T-helper 2 cell treated with Interferon-gamma antibody and Interleukin-4, amounts not matched to agents 100 ng/mL and 5 ng/mL, for 36 hours (primary cell): ENCODE results near the gene SLC52A3. TPM values are rescaled to one million over a fixed set of nuclear protein-coding genes. Genes with fewer than 3 reads are reported as not detected.
"Not testable (repeated sequence)": the region's sequence is repeated elsewhere in the genome, so short reads cannot be mapped to it uniquely, and the experiment has no call there.

Source experiments
- intact Hi-C: fragments of 100-400 bp; cut with micrococcal nuclease; formaldehyde crosslinking; loops from one replicate; pipeline ENCODE4 v1.15.1; 2023
- total RNA-seq: library from RNA; stranded (reverse); gene quantifications from 2 replicates; pipeline ENCODE4 v1.2.3, GENCODE V29; 2022

Gene SLC52A3
- not detected in 2 replicates for total RNA-seq

DNA sequence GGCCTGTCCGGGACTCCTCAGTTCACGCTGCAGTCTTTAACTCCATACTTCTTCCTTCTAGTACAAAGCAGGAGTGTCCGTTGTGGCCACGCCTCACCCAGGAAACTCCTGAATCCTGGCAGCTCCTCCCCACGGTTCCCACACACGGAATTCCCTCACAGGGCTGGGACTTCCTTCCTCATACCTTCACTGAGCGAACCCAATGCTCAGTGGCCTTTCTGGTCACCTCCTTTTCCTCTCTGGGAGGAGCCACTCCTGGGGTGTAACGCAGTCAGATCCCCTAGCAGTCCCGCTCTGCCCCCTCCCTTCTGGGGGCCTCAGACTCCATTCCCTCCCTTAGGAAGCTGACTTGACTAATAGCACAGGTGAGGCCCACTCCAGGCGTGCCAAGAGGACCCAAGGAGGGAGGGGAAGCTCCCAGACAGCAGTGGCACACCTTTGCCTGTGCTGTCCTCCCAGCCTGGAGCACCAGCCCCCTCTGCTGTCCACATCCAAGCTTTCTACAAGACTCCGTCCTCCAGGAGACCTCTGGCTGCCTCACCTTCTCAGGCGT lies at the start of gene SLC52A3:
Gene SLC52A3 (minus strand): TSS at position 75 of the 553 bp plus-strand sequence. CDS start 2,726 bp downstream, outside the sequence.
- intact Hi-C loops: no loop called here

DNA sequence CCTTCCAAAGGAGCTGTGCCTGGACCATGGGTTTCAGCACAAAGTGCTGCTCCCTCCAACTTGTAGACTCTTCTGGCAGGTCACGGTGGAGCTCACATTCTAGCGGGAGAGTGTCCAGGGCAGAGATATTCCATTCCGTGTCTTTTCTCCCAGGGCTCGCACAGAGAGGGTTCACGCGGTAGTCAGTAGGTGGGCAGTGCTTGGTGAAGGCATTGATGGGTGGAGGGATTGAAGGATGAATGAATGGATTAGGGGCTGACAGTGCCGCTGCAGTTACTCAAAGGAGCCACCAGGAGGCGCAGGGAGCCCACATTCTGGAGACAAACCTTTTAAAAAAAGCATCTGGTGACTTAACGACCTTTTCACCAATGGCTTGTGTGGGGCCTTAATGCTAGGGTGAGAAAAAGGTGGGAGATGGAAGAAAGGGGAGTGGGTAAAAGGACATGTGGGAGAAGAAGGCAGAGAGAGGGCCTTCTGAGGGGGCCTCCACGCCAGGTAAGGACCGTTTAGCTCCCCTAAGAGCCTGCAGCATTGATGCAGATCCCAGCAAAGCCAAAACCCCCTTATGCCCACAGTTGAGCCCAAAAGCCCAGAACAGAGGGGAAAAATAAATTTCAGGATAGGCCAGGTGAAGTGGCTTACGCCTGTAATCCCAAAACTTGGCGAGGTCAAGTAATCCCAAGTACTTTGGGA lies 47.8 kb upstream of the SLC52A3 start:
- intact Hi-C loops: loop anchor here (1.0 to 5.0 kb wide), 5 partner anchors 71 to 397 kb away; no protein-coding TSS in a partner anchor

DNA sequence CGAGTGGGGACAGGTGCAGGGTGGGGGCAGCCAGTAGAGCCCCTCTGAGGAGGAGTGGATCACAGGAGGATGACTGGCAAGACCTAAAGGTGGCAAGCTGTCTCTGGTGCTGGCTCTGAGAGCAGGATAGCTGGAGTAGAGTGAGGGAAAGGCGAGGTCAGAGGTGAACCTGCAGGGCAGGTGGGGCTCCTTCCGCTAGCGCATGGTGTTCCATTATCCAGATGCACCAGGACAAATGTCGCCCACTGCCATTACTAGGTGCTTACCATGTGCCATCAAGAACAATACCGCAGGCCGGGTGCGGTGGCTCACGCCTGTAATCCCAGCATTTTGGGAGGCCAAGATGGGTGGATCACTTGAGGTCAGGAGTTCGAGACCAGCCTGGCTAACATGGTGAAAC lies 46.9 kb upstream of the SLC52A3 start:
- intact Hi-C loops: loop anchor here (5.0 kb wide), 1 partner anchor 157 kb away; no protein-coding TSS in a partner anchor

DNA sequence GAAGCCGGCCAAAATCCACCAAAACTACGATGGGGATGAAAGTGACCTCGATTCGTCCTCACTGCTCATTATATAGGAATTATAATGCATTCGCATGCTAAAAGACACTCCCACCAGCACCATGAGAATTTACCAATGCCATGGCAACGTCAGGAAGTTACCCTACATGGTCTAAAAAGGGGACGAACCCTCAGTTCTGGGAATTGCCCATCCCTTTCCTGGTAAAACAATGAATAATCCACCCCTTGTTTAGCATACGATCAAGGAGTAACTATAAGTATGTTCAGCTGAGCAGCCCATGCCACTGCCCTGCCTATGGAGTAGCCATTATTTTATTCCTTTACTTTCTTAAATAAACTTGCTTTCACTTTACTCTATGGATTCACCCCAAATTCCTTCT lies 45.1 kb upstream of the SLC52A3 start:
- intact Hi-C loops: no loop called here

DNA sequence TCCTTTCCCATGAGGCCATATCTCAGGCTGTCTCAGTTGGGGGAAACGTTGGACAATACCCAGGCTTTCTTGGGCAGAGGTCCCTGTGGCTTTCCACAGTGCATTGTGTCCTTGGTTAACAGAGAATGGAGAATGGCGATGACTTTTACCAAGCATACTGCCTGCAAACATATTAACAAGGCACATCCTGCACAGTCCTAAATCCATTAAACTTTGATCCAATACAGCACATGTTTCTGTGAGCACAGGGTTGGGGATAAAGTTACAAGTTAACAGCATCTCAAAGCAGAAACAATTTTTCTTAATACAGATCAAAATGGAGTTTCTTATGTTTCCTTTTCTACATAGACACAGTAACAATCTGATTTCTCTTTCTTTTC lies 44.1 kb upstream of the SLC52A3 start:
- intact Hi-C loops: not testable (repeated sequence)

DNA sequence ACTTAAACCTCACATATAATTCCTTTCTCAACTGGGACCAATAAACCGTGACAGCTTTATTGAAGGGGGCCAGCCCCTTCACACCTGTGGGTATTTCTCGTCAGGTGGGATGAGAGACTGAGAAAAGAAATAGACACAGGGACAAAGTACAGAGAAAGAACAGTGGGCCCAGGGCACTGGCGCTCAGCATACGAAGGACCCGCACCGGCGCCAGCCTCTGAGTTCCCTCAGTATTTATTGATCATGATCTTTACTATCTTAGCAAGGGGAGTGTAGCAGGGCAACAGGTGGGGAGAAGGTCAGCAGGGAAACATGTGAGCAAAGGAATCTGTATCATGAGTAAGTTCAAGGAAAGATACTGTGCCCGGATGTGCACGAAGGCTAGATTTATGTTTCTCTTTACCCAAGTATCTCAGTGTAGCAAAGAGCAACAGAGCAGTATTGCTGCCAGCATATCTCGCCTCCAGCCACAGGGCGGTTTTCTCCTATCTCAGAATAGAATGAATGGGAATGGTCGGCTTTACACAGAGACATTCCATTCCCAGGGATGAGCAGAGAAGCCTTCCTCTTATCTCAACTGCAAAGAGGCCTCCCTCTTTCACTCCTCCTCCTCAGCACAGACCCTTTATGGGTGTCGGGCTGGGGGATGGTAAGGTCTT lies 43.6 kb upstream of the SLC52A3 start:
- intact Hi-C loops: not testable (repeated sequence)

DNA sequence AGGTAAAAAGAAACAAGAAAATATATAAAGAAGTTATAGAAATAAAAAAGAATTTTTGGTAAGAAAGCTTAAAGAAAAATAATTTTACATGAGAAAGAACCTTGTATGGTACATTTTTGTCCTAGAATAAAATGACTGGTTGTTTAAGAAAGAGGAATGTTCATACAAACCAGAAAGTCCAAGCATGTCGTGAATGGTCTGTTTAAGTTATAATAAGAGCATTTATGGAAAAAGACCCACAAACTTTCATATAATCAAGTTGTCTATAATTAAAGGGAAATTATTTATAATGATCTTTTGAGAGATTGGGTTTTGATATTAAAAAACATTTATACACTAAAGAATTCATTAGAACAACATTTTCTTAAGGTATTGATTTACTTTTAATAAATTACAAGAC lies 37.4 kb upstream of the SLC52A3 start:
- intact Hi-C loops: no loop called here

DNA sequence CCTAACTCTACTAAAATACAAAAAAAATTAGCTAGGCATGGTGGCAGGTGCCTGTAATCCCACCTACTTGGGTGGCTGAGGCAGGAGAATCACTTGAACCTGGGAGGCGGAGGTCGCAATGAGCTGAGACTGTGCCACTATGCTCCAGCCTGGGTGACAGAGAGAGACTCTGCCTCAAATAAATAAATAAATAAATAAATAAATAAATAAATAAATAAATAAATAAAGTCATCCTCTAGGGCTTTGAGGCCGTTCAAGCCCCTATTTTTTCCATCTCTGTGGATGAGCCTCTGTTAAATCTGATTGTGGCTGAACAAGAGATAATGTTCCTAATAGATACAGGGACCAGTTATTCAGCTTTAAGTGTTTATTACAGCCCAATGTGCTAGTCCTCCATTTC lies 33.4 kb upstream of the SLC52A3 start:
- intact Hi-C loops: no loop called here

DNA sequence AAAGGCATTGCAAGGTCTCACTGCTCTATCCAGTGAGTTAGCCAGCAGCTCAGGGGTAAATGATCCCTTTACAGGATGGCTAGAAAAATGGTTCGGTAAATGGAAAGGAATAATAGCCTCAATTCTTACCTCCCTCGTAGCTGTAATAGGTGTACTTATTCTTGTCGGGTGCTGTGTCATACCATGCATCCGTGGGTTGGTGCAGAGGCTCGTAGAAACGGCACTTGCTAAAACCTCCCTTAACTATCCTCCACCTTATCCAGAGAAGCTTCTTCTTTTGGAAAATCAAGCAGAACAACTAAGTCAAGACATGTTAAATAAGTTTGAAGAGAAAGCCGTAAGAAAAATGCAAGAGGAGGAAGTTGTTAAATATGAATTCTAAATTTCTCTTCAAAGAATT lies 31.7 kb upstream of the SLC52A3 start:
- intact Hi-C loops: not testable (repeated sequence)

DNA sequence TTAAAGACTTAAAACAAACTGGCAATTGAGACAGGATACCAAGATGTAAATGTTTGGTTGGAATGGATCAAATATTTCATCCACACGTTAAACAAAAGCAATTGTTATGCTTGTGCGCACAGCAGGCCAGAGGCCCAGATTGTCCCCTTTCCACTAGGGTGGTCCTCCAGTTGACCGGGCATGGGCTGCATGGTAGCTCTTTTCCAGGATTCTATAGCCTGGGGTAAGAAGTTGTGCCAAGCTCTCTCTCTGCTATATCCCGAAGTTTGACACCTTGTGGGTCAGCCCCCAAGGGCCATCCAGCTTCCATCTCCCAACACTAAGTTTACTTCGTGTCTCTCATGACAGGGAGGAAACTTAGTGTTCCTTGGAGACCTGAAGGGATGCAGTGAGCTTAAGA lies 30.4 kb upstream of the SLC52A3 start:
- intact Hi-C loops: not testable (repeated sequence)

DNA sequence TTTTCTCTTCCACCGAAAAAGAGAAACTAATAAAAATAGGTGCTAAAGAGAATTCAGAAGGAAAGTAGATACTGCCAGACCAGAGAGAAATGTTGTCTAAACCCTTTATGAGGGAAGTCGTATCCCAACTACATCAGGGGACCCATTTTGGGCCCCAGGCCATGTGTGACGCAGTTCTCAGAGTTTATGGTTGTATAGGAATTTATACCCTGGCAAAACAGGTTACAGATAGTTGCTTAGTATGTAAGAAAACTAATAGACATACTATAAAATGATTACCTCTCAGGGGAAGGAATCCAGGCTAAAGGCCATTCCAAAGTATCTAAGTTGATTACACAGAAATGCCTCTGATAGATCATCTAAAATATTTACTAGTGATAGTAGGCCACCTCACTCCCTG lies 28.6 kb upstream of the SLC52A3 start:
- intact Hi-C loops: no loop called here

DNA sequence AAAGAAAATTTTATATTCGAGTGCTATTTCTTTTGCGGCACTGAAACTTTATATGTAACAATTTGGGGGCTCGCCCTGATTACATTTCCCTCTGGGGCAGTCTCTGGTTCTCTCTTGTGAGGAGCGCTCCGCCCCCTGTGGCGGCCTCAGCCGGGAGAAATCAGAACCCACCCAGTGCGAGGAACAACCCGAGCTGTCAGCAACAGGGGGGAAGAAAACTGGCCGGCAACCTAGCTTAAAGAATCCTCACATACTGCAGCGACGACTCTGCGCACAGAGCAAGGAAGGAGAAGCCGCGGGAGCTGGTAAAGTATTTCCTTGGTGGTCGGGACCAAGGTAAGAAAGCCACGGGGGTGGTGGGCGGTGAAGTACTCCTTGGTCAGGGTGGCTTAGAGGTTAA lies 23.9 kb upstream of the SLC52A3 start:
- intact Hi-C loops: no loop called here

DNA sequence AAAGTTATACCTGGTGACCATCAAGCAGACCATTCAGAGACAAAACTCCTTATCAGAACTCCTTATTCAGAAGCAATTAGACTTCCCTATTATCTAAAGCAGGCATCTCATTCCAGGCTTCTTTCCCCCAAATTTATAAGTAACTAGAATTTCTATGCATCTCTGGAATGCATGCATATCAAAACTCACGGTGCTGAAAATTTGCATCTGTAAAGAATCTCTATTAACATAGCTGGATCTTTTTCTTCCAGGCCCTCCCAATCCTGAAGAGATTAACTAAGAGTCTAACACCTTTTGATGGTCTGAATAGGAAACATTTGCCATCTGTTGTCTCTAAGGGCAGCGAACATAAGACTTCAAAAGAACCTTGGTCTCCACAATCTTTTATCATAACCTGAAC lies 22.8 kb upstream of the SLC52A3 start:
- intact Hi-C loops: no loop called here

DNA sequence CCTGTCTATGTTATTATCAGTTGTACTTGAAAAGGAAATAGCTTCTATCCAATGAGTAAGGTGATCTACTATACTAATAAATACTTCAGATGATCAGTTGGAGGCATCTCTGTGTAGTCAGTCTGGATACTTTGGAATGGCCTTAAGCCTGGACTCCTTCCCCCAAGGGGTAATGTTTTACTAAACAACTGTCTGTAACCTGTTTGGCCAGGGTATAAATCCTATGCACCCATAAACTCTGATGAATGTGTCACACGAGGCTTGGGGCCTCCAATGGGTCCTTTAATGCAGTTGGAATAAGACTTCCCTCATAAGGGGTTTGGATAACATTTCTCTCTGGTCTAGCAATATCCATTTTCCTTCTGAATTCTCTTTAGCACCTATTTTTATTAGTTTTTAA lies 19.5 kb upstream of the SLC52A3 start:
- intact Hi-C loops: no loop called here

DNA sequence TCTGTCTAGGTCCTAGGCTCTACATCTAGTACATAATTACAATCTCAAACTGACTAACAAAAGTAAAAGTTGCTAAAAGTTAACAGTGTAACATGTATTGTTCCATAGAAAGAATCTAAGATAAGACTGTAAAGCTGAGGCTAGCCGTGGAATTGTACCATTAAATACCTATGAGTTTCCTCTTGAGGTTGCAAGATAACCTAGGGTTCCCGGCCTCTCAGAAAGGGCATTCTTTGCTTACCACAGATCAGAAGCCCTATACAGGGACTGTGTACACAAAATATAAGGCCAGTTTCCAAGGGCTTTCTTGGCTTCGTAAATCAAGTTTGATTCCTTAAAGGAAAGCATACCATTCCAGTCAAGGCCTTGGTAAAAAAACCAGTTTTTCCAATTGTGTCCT lies 11.5 kb upstream of the SLC52A3 start:
- intact Hi-C loops: no loop called here

DNA sequence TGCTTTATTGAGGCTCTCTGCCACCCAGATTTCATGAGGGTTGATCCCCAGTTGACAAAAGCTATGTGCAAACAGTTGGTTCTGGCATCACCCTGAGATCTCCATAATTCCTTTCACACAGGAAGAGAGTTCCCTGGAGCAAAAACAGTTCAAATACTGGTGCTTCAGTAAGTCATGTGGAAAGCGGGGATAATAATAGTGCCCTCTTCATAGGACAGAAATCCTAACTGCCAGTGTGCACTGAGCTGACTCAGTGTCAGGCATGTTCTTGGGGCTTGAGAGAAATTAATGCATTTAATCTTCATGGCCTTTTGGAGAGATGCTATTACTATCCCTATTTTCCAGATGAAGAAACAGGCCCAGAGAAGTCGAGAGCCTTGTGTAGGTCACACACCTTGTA lies 7.9 kb upstream of the SLC52A3 start:
- intact Hi-C loops: no loop called here

DNA sequence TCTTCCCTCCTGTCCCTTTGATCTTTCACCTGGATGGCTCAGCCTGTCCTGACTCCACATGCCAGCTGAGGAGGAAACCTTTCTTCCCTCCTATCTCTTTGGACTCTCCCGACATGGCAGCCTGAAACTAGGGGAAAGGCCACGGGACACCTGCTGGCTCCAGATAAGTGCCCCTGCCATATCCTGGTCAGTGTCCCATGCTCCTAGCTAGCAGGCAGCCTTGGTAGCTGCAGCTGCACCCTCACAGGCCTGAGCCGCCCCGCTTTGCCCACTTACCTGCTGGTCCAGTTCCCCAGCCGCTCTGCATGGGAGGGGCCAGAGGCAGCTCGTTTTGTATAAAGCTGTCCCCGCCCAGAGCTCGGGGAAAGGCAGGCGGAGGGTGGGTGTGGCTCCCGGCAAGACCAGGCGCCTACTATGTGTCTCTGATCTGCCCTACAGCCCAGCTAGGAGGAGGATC lies 7.4 kb upstream of the SLC52A3 start:
- intact Hi-C loops: no loop called here

DNA sequence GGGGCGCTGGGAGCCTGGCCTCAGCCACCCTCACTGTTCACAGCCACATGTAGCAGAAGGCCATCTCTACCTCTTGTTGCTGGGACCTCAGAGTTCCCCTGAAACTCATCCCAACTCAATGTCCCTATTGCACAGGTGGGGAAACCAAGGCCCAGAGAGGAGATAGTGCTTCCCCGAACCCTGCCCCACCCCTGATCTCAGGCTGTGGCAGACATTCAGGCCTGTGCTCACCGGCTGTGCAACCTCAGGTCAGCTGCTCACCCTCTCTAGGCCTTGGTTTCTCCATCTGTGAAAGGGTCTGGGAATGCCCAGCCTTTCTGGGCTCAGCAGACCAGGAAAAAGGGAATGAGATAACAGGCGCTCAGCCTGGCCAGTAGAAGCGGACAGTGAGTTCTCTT lies 6.4 kb upstream of the SLC52A3 start:
- intact Hi-C loops: no loop called here

DNA sequence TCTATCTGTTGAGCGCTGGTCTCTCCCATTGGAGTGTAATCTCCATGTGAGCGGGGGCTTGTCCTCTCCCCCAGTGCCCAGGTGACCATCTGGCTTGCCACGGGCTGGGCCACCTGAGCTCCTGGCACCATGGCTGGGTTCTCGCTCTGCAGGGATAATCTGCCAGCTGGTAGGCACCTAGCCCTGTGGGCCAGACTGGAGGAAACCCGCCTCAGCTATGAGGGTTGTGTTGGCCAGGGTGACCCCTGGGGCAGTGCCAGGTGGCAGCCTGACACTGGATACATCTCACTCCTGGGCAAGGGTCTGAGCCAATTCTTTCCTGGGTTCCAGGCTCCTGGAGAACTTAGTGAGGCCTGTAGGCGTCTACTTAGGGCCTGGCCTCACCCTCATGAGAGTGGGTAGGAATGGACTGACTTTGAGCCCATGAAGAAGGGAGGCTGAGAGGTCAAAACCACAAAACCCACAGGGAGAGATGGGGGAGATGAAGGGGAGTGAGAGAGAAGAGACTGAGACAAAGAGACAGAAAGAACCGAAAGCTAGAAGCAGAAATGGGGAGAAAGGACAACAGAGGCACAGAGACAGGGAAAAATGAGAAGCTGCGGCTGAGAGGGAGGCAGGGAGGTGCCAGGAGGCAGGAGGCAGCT lies 5.8 kb upstream of the SLC52A3 start:
- intact Hi-C loops: no loop called here

DNA sequence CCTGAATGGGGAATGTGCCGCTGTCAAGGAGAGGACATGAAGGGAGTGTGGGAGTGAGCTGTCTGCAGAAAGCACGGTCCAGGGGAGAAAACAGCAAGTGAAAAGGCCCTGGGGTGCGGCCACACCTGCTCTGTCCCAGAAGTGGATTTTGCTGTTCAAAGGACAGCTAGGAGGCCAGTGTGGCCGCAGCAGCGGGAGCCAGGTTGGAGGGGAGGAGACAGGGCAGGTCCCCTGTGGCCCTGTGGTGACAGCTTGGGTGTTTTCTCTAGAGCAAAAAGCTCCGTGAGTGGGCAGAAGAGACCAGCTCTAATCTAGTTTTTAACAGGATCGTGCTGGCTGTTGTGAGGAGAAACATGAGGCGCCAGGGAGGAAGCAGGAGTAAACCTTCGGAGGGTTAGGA lies 4.5 kb upstream of the SLC52A3 start:
- intact Hi-C loops: no loop called here

DNA sequence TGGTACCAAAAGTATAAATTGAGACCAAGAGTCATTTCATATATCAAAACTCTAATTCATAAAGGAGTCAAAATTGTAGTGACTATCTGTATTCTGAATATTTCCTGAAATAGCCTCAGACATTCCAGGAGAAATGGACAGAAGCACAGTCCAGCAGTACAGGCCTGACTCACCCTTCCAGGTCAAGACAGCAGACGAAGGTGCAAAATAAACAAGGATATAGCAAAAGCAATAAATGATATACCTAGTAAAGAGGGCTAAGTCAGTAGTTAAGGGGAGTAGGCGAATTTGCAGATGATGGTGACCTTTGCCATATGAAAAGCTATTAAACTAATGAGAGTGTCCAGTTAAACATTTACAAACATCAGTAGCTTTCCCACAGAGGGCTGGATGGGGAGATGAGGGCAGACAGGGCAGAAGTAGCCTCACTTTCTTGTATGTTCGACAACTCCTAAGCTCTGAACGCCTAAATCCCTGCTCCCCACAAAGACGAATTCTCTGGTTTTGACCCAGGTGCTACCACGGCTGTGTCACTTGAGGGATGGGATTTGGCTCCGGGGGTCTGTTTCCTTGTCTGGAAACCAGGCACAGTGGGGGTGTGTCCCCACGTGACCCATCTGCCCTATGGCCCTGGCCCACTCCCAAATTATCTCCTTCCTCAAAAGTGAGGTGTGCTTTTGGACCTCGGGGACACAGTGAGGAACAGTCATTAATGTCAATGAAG lies 3.6 kb upstream of the SLC52A3 start:
- intact Hi-C loops: no loop called here

DNA sequence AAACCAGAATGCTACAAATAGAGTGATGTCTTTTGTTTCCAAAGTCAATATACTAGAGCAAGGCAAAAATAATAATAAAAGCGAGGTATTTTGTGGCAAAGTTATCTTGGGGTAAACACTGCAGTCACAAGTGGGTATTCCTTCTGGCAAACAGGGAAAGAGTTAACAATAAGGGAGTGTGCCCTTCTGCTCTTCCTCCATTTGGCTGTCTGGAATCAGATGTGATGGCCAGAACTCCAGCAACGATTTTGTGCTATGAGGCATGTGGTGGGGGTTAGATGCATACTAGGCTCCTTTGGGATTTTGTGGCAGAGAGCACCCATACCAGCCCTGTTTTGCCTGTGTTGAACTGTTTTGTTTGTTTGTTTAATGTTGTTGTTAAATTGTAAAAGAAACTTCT lies 2.4 kb upstream of the SLC52A3 start:
- intact Hi-C loops: no loop called here
